Stomach (tissue), 4 donors: Measurements from ENCODE around the gene NLRP7.
"Not testable (repeated sequence)": the region's sequence is repeated elsewhere in the genome, so short reads cannot be mapped to it uniquely, and the experiment has no call there.

Experiments used
- CTCF ChIP-seq, 7 experiments: fragments of 450-650 bp in 4 of 7; fragments of 200-600 bp in 3 of 7; sonication (generic) in 3 of 7; IDR thresholded peaks; one replicate each; pipeline ENCODE4 v1.5.1; 2016 to 2019; ENCODE audit warnings: antibody characterized with exemption in 7 of 7, control low read depth in 2 of 7, mild to moderate bottlenecking in 1 of 7
- EP300 ChIP-seq: sonication (generic); formaldehyde crosslinking; IDR thresholded peaks from one replicate; pipeline ENCODE4 v1.6.1; 2017; ENCODE audit warnings: antibody characterized with exemption
- POLR2A ChIP-seq, 4 donors: fragments of 450-650 bp; IDR thresholded peaks; one replicate each; pipeline ENCODE4 v1.6.1; 2016; ENCODE audit warnings: antibody characterized with exemption in 4 of 4, control low read depth in 2 of 4, mild to moderate bottlenecking in 1 of 4, moderate library complexity in 1 of 4
- POLR2AphosphoS5 ChIP-seq, 3 donors: sonication (generic); formaldehyde crosslinking; IDR thresholded peaks; one replicate each; pipeline ENCODE4 v1.6.1; 2016; ENCODE audit warnings: antibody characterized with exemption in 3 of 3

- TF ChIP-seq CTCF (IDR thresholded peaks at IDR 0.05); POLR2A (IDR thresholded peaks at IDR 0.05); POLR2AphosphoS5 (IDR thresholded peaks at IDR 0.05); EP300: not testable (repeated sequence)
These were observed 24.1 kb upstream of the NLRP7 start for GRCh38 chr19:54971446-54971845.
